HFF-Myc (cell line): ENCODE data around the gene CHN1.
A peak's percentile ranks its signal among the peaks of the same experiment; 100 is the strongest.

ENCODE experiments used
- DNase-seq: peaks from one replicate; pipeline ENCODE4 v3.0.0-alpha.2; 2011; ENCODE audit warnings: low read depth; ENCODE audit errors: extremely low read depth
- H3K4me3 ChIP-seq: replicated peaks from 2 replicates; pipeline ENCODE4 v1.5.1; 2011; ENCODE audit warnings: low read depth, mild to moderate bottlenecking, control low read depth, low read length
- TF ChIP-seq, protein P1 (sequence below): IDR thresholded peaks from 2 replicates; pipeline ENCODE4 v1.5.1; 2012; ENCODE audit warnings: mild to moderate bottlenecking, low read depth, low read length, control low read depth; ENCODE audit errors: missing control alignments

The CHN1 gene

GRCh38 chr2:174957050-174957449 is 48.1 kb downstream of the CHN1 start:
- TF ChIP-seq, protein P1, sequence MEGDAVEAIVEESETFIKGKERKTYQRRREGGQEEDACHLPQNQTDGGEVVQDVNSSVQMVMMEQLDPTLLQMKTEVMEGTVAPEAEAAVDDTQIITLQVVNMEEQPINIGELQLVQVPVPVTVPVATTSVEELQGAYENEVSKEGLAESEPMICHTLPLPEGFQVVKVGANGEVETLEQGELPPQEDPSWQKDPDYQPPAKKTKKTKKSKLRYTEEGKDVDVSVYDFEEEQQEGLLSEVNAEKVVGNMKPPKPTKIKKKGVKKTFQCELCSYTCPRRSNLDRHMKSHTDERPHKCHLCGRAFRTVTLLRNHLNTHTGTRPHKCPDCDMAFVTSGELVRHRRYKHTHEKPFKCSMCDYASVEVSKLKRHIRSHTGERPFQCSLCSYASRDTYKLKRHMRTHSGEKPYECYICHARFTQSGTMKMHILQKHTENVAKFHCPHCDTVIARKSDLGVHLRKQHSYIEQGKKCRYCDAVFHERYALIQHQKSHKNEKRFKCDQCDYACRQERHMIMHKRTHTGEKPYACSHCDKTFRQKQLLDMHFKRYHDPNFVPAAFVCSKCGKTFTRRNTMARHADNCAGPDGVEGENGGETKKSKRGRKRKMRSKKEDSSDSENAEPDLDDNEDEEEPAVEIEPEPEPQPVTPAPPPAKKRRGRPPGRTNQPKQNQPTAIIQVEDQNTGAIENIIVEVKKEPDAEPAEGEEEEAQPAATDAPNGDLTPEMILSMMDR, result no peak
- no peak overlapping the region for H3K4me3 ChIP-seq

GRCh38 chr2:174952607-174953006 is 52.6 kb downstream of the CHN1 start:
- TF ChIP-seq, protein P1, result no peak
- peak; percentile 91 for DNase-seq
- H3K4me3 ChIP-seq, result no peak overlapping the region

More at GRCh38 chr2:174957050-174957449, 48.1 kb downstream of the CHN1 start:
- DNase-seq, result no peak

GRCh38 chr2:174951745-174952144 is 53.4 kb downstream of the CHN1 start:
- TF ChIP-seq, protein P1, result no peak
- H3K4me3 ChIP-seq, result no peak overlapping the region
- peak; percentile 81 for DNase-seq

GRCh38 chr2:174949988-174950687 is 55.0 kb downstream of the CHN1 start:
- H3K4me3 ChIP-seq, result no peak overlapping the region
- DNase-seq, result no peak
- TF ChIP-seq, protein P1, result no peak

- no peak overlapping the region for H3K4me3 ChIP-seq
- DNase-seq, result no peak
- TF ChIP-seq, protein P1, result no peak
These were observed 59.5 kb downstream of the CHN1 start for GRCh38 chr2:174945601-174946260.

DNA sequence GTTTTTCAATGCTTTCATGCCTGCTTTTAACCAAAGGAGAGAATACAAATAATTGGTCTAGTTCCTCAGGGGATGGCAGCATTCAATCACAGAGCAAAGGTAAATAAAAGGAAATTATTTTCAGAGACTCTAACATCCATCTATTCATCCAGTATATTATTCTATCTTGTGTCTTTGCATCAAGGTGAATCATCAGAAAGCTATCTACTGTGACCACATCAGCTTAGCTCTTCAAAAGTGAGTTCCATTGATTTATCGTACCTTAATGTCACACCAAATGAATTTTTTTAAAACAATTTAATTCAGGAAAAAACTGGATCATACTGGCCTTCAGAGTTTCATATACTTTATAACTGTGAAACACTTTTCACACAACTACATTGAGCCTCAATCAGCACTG is 66.1 kb downstream of the CHN1 start:
- TF ChIP-seq, protein P1, result no peak
- DNase-seq, result no peak
- H3K4me3 ChIP-seq, result no peak overlapping the region
